Endometrium (tissue), 2 donors: Measurements from ENCODE around the gene TDO2.
"Not testable (repeated sequence)": the region's sequence is repeated elsewhere in the genome, so short reads cannot be mapped to it uniquely, and the experiment has no call there.

Experiments
- FAIRE-seq: peaks from 2 replicates; lab custom pipeline; 2012; peaks lifted over from hg19 to GRCh38; lab: Jason Lieb, UNC
- donor health status: control.
- donor health status: control.

Gene TDO2

GRCh38 chr4:155907556-155907955 is 4.1 kb downstream of the TDO2 start:
- FAIRE-seq, result no peak

GRCh38 chr4:155908187-155909139 is 5.0 kb downstream of the TDO2 start:
- no peak for FAIRE-seq

GRCh38 chr4:155909615-155910226 is 6.2 kb downstream of the TDO2 start:
- no peak for FAIRE-seq

GRCh38 chr4:155911905-155912304 is 8.4 kb downstream of the TDO2 start:
- FAIRE-seq, result no peak

- peak; percentile 93 for FAIRE-seq
These were observed 11.3 kb downstream of the TDO2 start for GRCh38 chr4:155914782-155915181.

GRCh38 chr4:155921597-155921996 is 18.1 kb downstream of the TDO2 start:
- no peak for FAIRE-seq

GRCh38 chr4:155924637-155925036 is 21.1 kb downstream of the TDO2 start:
- no peak for FAIRE-seq

- no peak for FAIRE-seq
These were observed 26.3 kb downstream of the TDO2 start for GRCh38 chr4:155929833-155930232.

- FAIRE-seq, result no peak
These were observed 26.8 kb downstream of the TDO2 start for GRCh38 chr4:155930330-155930729.

- peak; percentile 45 for FAIRE-seq
These were observed 28.1 kb downstream of the TDO2 start for GRCh38 chr4:155931634-155932033.

GRCh38 chr4:155934634-155935033 is 31.1 kb downstream of the TDO2 start:
- not testable (repeated sequence) for FAIRE-seq

- no peak for FAIRE-seq
These were observed 32.0 kb downstream of the TDO2 start for GRCh38 chr4:155935389-155935986.

GRCh38 chr4:155941085-155941790 is 37.7 kb downstream of the TDO2 start:
- FAIRE-seq, result no peak

- no peak for FAIRE-seq
These were observed 38.3 kb downstream of the TDO2 start for GRCh38 chr4:155941820-155942219.

GRCh38 chr4:155943605-155944291 is 40.3 kb downstream of the TDO2 start:
- no peak for FAIRE-seq

- no peak for FAIRE-seq
These were observed 41.0 kb downstream of the TDO2 start for GRCh38 chr4:155944516-155944915.

GRCh38 chr4:155946486-155946885 is 43.0 kb downstream of the TDO2 start:
- no peak for FAIRE-seq

- FAIRE-seq, result no peak
These were observed 45.0 kb downstream of the TDO2 start for GRCh38 chr4:155948541-155948940.

GRCh38 chr4:155950461-155950860 is 47.0 kb downstream of the TDO2 start:
- FAIRE-seq, result no peak

GRCh38 chr4:155952501-155952901 is 49.0 kb downstream of the TDO2 start:
- no peak for FAIRE-seq
